K562 (cell line): ENCODE results near the gene ERVK3-1. TPM values are rescaled to one million over a fixed set of nuclear protein-coding genes. Genes with fewer than 3 reads are reported as not detected.

Experiments used
- ARID2 ChIP-seq: fragments of 450-650 bp; IDR thresholded peaks from 2 replicates; pipeline ENCODE4 v1.6.1; 2017; ENCODE audit warnings: antibody characterized with exemption, mild to moderate bottlenecking
- FOXA3 ChIP-seq, 2 experiments: fragments of 450-650 bp in 1 of 2; sonication (generic) in 1 of 2; formaldehyde crosslinking; IDR thresholded peaks in 1 of 2; conservative IDR thresholded peaks in 1 of 2; 2 replicates each; pipeline versions ENCODE4 v1.4.0 to v1.8.0; 2020 to 2022; ENCODE audit warnings: mild to moderate bottlenecking in 2 of 2, missing genetic modification reagents in 1 of 2
- GABPA ChIP-seq: fragments of 200-800 bp; sonication (Bioruptor generic); conservative IDR thresholded peaks from 2 replicates; pipeline ENCODE4 v1.6.1; 2016; ENCODE audit warnings: low read depth, missing genetic modification characterization, missing compliant biosample characterization
- GTF2E2 ChIP-seq: fragments of 200-800 bp; sonication (Bioruptor generic); IDR thresholded peaks from 2 replicates; pipeline ENCODE4 v1.6.1; 2016; ENCODE audit warnings: missing genetic modification characterization, missing compliant biosample characterization
- HIVEP1 ChIP-seq: fragments of 250-450 bp; sonication (Bioruptor Pico); IDR thresholded peaks from 2 replicates; pipeline ENCODE4 v1.4.0; 2020; ENCODE audit warnings: mild to moderate bottlenecking
- IRF9 ChIP-seq: fragments of 450-650 bp; IDR thresholded peaks from 2 replicates; pipeline ENCODE4 v1.6.1; 2016; ENCODE audit warnings: missing biosample characterization, missing genetic modification characterization
- NFE2 ChIP-seq: IDR thresholded peaks from 2 replicates; pipeline ENCODE4 v1.6.1; 2014; ENCODE audit warnings: antibody characterized with exemption, low read depth
- NFE2L1 ChIP-seq: fragments of 450-650 bp; IDR thresholded peaks from 2 replicates; pipeline ENCODE4 v1.6.1; 2016; ENCODE audit warnings: missing genetic modification characterization, low read depth, mild to moderate bottlenecking, missing compliant biosample characterization, moderate library complexity, borderline replicate concordance
- PKNOX1 ChIP-seq: fragments of 450-650 bp; IDR thresholded peaks from 2 replicates; pipeline ENCODE4 v1.6.1; 2016
- POLR2B ChIP-seq: fragments of 450-650 bp; IDR thresholded peaks from 2 replicates; pipeline ENCODE4 v1.6.1; 2018; ENCODE audit warnings: low read depth; ENCODE audit not compliant: partially characterized antibody
- RHOXF2B ChIP-seq: fragments of 250-450 bp; sonication (Bioruptor Pico); conservative IDR thresholded peaks from 2 replicates; pipeline ENCODE4 v1.5.1; 2021
- SMAD1 ChIP-seq: fragments of 150-350 bp; IDR thresholded peaks from 2 replicates; pipeline ENCODE4 v1.6.1; 2014; ENCODE audit warnings: low read length, low read depth; ENCODE audit not compliant: partially characterized antibody
- SNIP1 ChIP-seq: fragments of 450-650 bp; IDR thresholded peaks from 2 replicates; pipeline ENCODE4 v1.7.1; 2017; ENCODE audit warnings: low read depth, mild to moderate bottlenecking
- TCF7 ChIP-seq: sonication (generic); IDR thresholded peaks from 2 replicates; pipeline ENCODE4 v1.6.1; 2016; ENCODE audit warnings: antibody characterized with exemption, borderline replicate concordance
- ZBTB7A ChIP-seq: IDR thresholded peaks from 2 replicates; pipeline ENCODE4 v1.6.1; 2011; ENCODE audit warnings: low read depth, mild to moderate bottlenecking, low read length, moderate library complexity, borderline replicate concordance; ENCODE audit not compliant: control insufficient read depth
- ZC3H8 ChIP-seq: fragments of 450-650 bp; IDR thresholded peaks from 2 replicates; pipeline ENCODE4 v1.6.1; 2017
- ZNF696 ChIP-seq: fragments of 250-450 bp; sonication (Bioruptor Pico); conservative IDR thresholded peaks from 2 replicates; pipeline ENCODE4 v1.4.0; 2020; ENCODE audit warnings: mild to moderate bottlenecking, moderate library complexity
- ZNF76 ChIP-seq: fragments of 250-450 bp; sonication (Bioruptor Pico); IDR thresholded peaks from 2 replicates; pipeline ENCODE4 v1.4.0; 2020; ENCODE audit warnings: mild to moderate bottlenecking, moderate library complexity, borderline replicate concordance
- polyA plus RNA-seq, 8 experiments: library from polyadenylated mRNA; depleted of rRNA in 4 of 8; stranded (reverse) in 5 of 8; unstranded in 3 of 8; fragments of >200 nt; fragmentation: Nextera tagmentation in 2 of 8; fragmentation: Illumina TruSeq in 1 of 8; extraction: Ambion mirVana in 2 of 8; extraction: Trizol in 1 of 8; gene quantifications; 2 replicates each; pipeline versions ENCODE4 v1.2.1 to v1.2.3, GENCODE V29; 2011 to 2014; ENCODE audit warnings: inconsistent platforms in 1 of 8, missing spikeins in 1 of 8
- total RNA-seq, 7 experiments: library from RNA; depleted of rRNA in 6 of 7; stranded (reverse); fragments of >200 nt in 6 of 7; fragmentation: Illumina TruSeq in 2 of 7; extraction: Trizol in 2 of 7; gene quantifications; 2 replicates each; pipeline versions ENCODE4 v1.2.1 to v1.2.3, GENCODE V29; 2011 to 2021; ENCODE audit warnings: low replicate concordance in 1 of 7
- TF ChIP-seq, protein P1 (sequence below): fragments of 450-650 bp; IDR thresholded peaks from 2 replicates; pipeline ENCODE4 v1.6.1; 2014; ENCODE audit warnings: low read depth, mild to moderate bottlenecking, moderate library complexity, borderline replicate concordance
- TF ChIP-seq, protein P2 (sequence below), 2 experiments: IDR thresholded peaks; 2 replicates each; pipeline ENCODE4 v1.6.1; 2011; ENCODE audit warnings: borderline replicate concordance in 1 of 2, control low read depth in 1 of 2, low read depth in 1 of 2, low read length in 1 of 2, mild to moderate bottlenecking in 1 of 2, mixed read lengths in 1 of 2, moderate library complexity in 1 of 2; ENCODE audit not compliant: insufficient read depth in 1 of 2, insufficient read length in 1 of 2, poor library complexity in 1 of 2, severe bottlenecking in 1 of 2; ENCODE audit errors: extremely low read depth in 1 of 2
- TF ChIP-seq, protein P3 (sequence below): fragments of 250-450 bp; sonication (Bioruptor Pico); IDR thresholded peaks from 2 replicates; pipeline ENCODE4 v1.4.0; 2020; ENCODE audit warnings: mild to moderate bottlenecking, moderate library complexity

ERVK3-1 gene
- total and polyA plus RNA-seq, 9 of the 15 experiments (the other 6 are each of a cell fraction or from before 2014, with no cell fraction given): 87.6 to 299 (median 119) TPM

- TF ChIP-seq ZNF76 (CRISPR knock-in tag) (peak; percentile 77; the same call in 1 of the 2 replicates), RHOXF2B (CRISPR knock-in tag) (no peak), NFE2L1 (tag) (no peak), SNIP1 (no peak), IRF9 (tag) (peak; percentile 66; the same call in 1 of the 2 replicates), POLR2B (peak; percentile 84), GABPA (peak; percentile 98), ZC3H8 (peak; percentile 84; the same call in 1 of the 2 replicates), ZNF696 (CRISPR knock-in tag) (no peak), NFE2 (peak; percentile 38; the same call in 1 of the 2 replicates), TCF7 (0 out of 2 replicates have a peak, but pooled peaks have one; percentile 28), FOXA3 (CRISPR knock-in tag; conservative IDR thresholded peaks at IDR 0.05 in 1 of 2, IDR thresholded peaks at IDR 0.05 in 1 of 2) (no peak), ARID2 (no peak), PKNOX1 (peak; percentile 87), GTF2E2 (tag) (peak; percentile 93), HIVEP1 (CRISPR knock-in tag) (no peak; the same call in 1 of the 2 replicates), SMAD1 (no peak), ZBTB7A (peak; percentile 41; the same call in 1 of the 2 replicates)
- TF ChIP-seq, protein P1, sequence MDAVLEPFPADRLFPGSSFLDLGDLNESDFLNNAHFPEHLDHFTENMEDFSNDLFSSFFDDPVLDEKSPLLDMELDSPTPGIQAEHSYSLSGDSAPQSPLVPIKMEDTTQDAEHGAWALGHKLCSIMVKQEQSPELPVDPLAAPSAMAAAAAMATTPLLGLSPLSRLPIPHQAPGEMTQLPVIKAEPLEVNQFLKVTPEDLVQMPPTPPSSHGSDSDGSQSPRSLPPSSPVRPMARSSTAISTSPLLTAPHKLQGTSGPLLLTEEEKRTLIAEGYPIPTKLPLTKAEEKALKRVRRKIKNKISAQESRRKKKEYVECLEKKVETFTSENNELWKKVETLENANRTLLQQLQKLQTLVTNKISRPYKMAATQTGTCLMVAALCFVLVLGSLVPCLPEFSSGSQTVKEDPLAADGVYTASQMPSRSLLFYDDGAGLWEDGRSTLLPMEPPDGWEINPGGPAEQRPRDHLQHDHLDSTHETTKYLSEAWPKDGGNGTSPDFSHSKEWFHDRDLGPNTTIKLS: peak; percentile 99
- TF ChIP-seq, protein P2, sequence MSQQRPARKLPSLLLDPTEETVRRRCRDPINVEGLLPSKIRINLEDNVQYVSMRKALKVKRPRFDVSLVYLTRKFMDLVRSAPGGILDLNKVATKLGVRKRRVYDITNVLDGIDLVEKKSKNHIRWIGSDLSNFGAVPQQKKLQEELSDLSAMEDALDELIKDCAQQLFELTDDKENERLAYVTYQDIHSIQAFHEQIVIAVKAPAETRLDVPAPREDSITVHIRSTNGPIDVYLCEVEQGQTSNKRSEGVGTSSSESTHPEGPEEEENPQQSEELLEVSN (IDR thresholded peaks at IDR 0.05; ENCODE audit: borderline replicate concordance in 1 of 2, extremely low read depth in 1 of 2, insufficient read depth in 1 of 2, insufficient read length in 1 of 2, low read depth in 1 of 2, low read length in 1 of 2, poor library complexity in 1 of 2, severe bottlenecking in 1 of 2): peak; percentile 26 to 33
- TF ChIP-seq, protein P3, sequence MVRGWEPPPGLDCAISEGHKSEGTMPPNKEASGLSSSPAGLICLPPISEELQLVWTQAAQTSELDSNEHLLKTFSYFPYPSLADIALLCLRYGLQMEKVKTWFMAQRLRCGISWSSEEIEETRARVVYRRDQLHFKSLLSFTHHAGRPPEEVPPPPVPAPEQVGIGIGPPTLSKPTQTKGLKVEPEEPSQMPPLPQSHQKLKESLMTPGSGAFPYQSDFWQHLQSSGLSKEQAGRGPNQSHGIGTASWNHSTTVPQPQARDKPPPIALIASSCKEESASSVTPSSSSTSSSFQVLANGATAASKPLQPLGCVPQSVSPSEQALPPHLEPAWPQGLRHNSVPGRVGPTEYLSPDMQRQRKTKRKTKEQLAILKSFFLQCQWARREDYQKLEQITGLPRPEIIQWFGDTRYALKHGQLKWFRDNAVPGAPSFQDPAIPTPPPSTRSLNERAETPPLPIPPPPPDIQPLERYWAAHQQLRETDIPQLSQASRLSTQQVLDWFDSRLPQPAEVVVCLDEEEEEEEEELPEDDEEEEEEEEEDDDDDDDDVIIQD (CRISPR knock-in tag): no peak
Observed at GRCh38 chr19:58326914-58327726, 21.9 kb downstream of the ERVK3-1 start, which contains the start of gene ZSCAN22 (continued).
